Liver (tissue), 9 donors: Measurements from ENCODE around the gene CTNNA2. TPM values are rescaled to one million over a fixed set of nuclear protein-coding genes. Genes with fewer than 3 reads are reported as not detected.

Source experiments
- DNase-seq: peaks from one replicate; pipeline ENCODE4 v3.0.0-alpha.2; 2017; ENCODE audit warnings: low spot score
- H3K27ac ChIP-seq, 2 donors: one replicate each; pipeline ENCODE4 v1.7.0; 2013; ENCODE audit warnings: inconsistent platforms in 2 of 2, low read length in 2 of 2, control low read depth in 1 of 2, low read depth in 1 of 2, mild to moderate bottlenecking in 1 of 2
- H3K27me3 ChIP-seq, 4 donors: one replicate each; pipeline versions ENCODE4 v1.6.1 to v1.7.0; 2013; ENCODE audit warnings: low read length in 3 of 4, inconsistent platforms in 1 of 4, mild to moderate bottlenecking in 1 of 4, moderate library complexity in 1 of 4; ENCODE audit not compliant: control insufficient read depth in 4 of 4, insufficient read depth in 4 of 4
- H3K36me3 ChIP-seq, 4 donors: one replicate each; pipeline versions ENCODE4 v1.6.1 to v1.7.0; 2013; ENCODE audit warnings: low read length in 3 of 4, mild to moderate bottlenecking in 3 of 4, low read depth in 1 of 4, moderate library complexity in 1 of 4; ENCODE audit not compliant: control insufficient read depth in 4 of 4, insufficient read depth in 3 of 4
- H3K4me1 ChIP-seq, 4 donors: one replicate each; pipeline versions ENCODE4 v1.6.1 to v1.7.0; 2013; ENCODE audit warnings: low read length in 3 of 4, mild to moderate bottlenecking in 3 of 4, moderate library complexity in 1 of 4; ENCODE audit not compliant: control insufficient read depth in 4 of 4, insufficient read depth in 4 of 4
- H3K4me3 ChIP-seq, 3 donors: one replicate each; pipeline versions ENCODE4 v1.6.1 to v1.7.0; 2013; ENCODE audit warnings: low read length in 3 of 3, control low read depth in 1 of 3, low read depth in 1 of 3, mild to moderate bottlenecking in 1 of 3
- H3K9ac ChIP-seq, 2 donors: one replicate each; pipeline ENCODE4 v1.7.0; 2013; ENCODE audit warnings: low read length in 2 of 2, mild to moderate bottlenecking in 2 of 2, moderate library complexity in 2 of 2, control low read depth in 1 of 2, low read depth in 1 of 2
- H3K9me3 ChIP-seq, 4 donors: one replicate each; pipeline versions ENCODE4 v1.6.1 to v1.7.0; 2013; ENCODE audit warnings: low read length in 3 of 4; ENCODE audit not compliant: control insufficient read depth in 4 of 4
- EGR1 ChIP-seq, 2 donors: IDR thresholded peaks; 2 replicates each; pipeline ENCODE4 v1.6.1; 2016 to 2018; ENCODE audit warnings: antibody characterized with exemption in 2 of 2, low read depth in 2 of 2
- FOXA1 ChIP-seq: IDR thresholded peaks from 2 replicates; pipeline ENCODE4 v1.6.1; 2016; ENCODE audit warnings: antibody characterized with exemption
- FOXA2 ChIP-seq: IDR thresholded peaks from 2 replicates; pipeline ENCODE4 v1.6.1; 2016; ENCODE audit warnings: antibody characterized with exemption
- GABPA ChIP-seq, 2 donors: IDR thresholded peaks in 1 of 2; conservative IDR thresholded peaks in 1 of 2; 2 replicates each; pipeline ENCODE4 v1.6.1; 2016; ENCODE audit warnings: antibody characterized with exemption in 2 of 2, mild to moderate bottlenecking in 1 of 2, moderate library complexity in 1 of 2
- HNF4A ChIP-seq, 2 donors: conservative IDR thresholded peaks; 2 replicates each; pipeline ENCODE4 v1.6.1; 2016; ENCODE audit warnings: antibody characterized with exemption in 2 of 2, mild to moderate bottlenecking in 2 of 2
- HNF4G ChIP-seq: IDR thresholded peaks from 2 replicates; pipeline ENCODE4 v1.6.1; 2016; ENCODE audit warnings: antibody characterized with exemption
- JUND ChIP-seq, 2 donors: IDR thresholded peaks; 2 replicates each; pipeline ENCODE4 v1.6.1; 2016; ENCODE audit warnings: antibody characterized with exemption in 2 of 2
- NR2F2 ChIP-seq: IDR thresholded peaks from 2 replicates; pipeline ENCODE4 v1.6.1; 2016; ENCODE audit warnings: antibody characterized with exemption
- RAD21 ChIP-seq, 2 donors: IDR thresholded peaks; 2 replicates each; pipeline ENCODE4 v1.6.1; 2016; ENCODE audit warnings: antibody characterized with exemption in 2 of 2, mild to moderate bottlenecking in 2 of 2
- RXRA ChIP-seq, 2 donors: IDR thresholded peaks; 2 replicates each; pipeline ENCODE4 v1.6.1; 2017 to 2018; ENCODE audit warnings: antibody characterized with exemption in 2 of 2, mild to moderate bottlenecking in 1 of 2
- SP1 ChIP-seq: IDR thresholded peaks from 2 replicates; pipeline ENCODE4 v1.6.1; 2018; ENCODE audit warnings: antibody characterized with exemption, mild to moderate bottlenecking
- TAF1 ChIP-seq: conservative IDR thresholded peaks from 2 replicates; pipeline ENCODE4 v1.6.1; 2016; ENCODE audit warnings: antibody characterized with exemption, mild to moderate bottlenecking
- YY1 ChIP-seq: IDR thresholded peaks from 2 replicates; pipeline ENCODE4 v1.6.1; 2016; ENCODE audit warnings: antibody characterized with exemption, mild to moderate bottlenecking
- WGBS: extraction: QIAGEN DNeasy Blood & Tissue Kit; methylation state at CpG from one replicate; pipeline ENCODE4 v1.1.7; 2013; 5-methylcytosine and 5-hydroxymethylcytosine counted together
- polyA plus RNA-seq, 2 donors: library from polyadenylated mRNA; stranded (reverse) in 1 of 2; unstranded in 1 of 2; fragments of 200-250 nt in 1 of 2; fragments of >200 nt in 1 of 2; fragmentation: Nextera tagmentation in 1 of 2; extraction: Ambion mirVana in 1 of 2; gene quantifications; one replicate each; pipeline versions ENCODE4 v1.2.1 to v1.2.3, GENCODE V29; 2013 to 2015
- total RNA-seq, 2 donors: library from RNA; depleted of rRNA; stranded (reverse); fragments of >200 nt; gene quantifications; one replicate each; pipeline ENCODE4 v1.2.3, GENCODE V29; 2014
- TF ChIP-seq, protein P1 (sequence below): IDR thresholded peaks from 2 replicates; pipeline ENCODE4 v1.6.1; 2016; ENCODE audit warnings: antibody characterized with exemption
- TF ChIP-seq, protein P2 (sequence below): IDR thresholded peaks from 2 replicates; pipeline ENCODE4 v1.6.1; 2016; ENCODE audit warnings: antibody characterized with exemption, mild to moderate bottlenecking
- TF ChIP-seq, protein P3 (sequence below): fragments of 150-350 bp; IDR thresholded peaks from 2 replicates; pipeline ENCODE4 v1.5.1; 2017; ENCODE audit warnings: improper control_type of control experiment, low read depth, low read length; ENCODE audit not compliant: missing input control
- TF ChIP-seq, protein P4 (sequence below): IDR thresholded peaks from 2 replicates; pipeline ENCODE4 v1.6.1; 2016; ENCODE audit warnings: antibody characterized with exemption
- TF ChIP-seq, protein P5 (sequence below): IDR thresholded peaks from 2 replicates; pipeline ENCODE4 v1.6.1; 2016; ENCODE audit warnings: antibody characterized with exemption
- donor health status: healthy.
- donor health status: healthy.
- donor health status: healthy.
- donor health status: healthy.
- donor health status: healthy.

The CTNNA2 gene
- total and polyA plus RNA-seq, 4 donors, result 0.05 TPM; not detected in 3

DNA sequence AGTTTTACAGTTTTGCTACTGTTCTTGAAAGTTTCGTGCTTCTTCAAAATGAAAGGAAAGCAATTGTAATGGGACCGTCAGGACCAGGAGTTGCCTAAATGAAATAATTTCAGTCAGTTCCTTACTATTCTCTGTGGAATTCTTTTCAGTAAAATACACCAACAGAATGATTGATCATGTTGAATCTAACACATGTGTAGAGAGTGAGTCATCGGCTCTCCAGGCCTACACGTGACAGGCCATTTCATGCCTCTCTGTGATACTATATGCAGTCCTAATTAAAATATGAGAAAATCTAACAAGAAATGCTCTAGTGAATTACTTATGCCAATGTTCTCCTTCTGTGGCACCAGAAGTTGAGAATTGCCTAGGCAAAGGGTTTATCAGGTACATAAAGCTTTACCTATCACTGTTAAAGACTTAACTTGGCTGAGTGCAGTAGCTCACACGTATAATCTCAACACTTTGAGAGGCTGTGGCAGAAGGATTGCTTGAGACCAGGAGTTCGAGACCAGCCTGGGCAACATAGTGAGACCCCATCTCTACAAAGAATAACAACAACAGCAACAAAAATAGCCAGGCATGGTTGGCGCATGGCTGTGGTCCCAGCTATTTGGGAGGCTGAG, 592.3 kb downstream of the CTNNA2 start:
- H3K36me3 ChIP-seq, result no peaks in the 10 kb centered on the region
- DNase-seq, result no peak
- H3K4me1 ChIP-seq, result no peaks in the 10 kb centered on the region
- TF ChIP-seq EGR1 (IDR thresholded peaks at IDR 0.05; ENCODE audit: low read depth in 2 of 2) (no peak), RXRA (IDR thresholded peaks at IDR 0.05) (no peak), GABPA (IDR thresholded peaks at IDR 0.05 in 1 of 2, conservative IDR thresholded peaks at IDR 0.05 in 1 of 2) (no peak), HNF4G (no peak), FOXA2 (no peak), FOXA1 (no peak), TAF1 (no peak), RAD21 (IDR thresholded peaks at IDR 0.05) (no peak), HNF4A (conservative IDR thresholded peaks at IDR 0.05) (no peak), SP1 (no peak), YY1 (no peak)
- TF ChIP-seq, protein P1, sequence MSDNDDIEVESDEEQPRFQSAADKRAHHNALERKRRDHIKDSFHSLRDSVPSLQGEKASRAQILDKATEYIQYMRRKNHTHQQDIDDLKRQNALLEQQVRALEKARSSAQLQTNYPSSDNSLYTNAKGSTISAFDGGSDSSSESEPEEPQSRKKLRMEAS, result no peak
- TF ChIP-seq, protein P2, sequence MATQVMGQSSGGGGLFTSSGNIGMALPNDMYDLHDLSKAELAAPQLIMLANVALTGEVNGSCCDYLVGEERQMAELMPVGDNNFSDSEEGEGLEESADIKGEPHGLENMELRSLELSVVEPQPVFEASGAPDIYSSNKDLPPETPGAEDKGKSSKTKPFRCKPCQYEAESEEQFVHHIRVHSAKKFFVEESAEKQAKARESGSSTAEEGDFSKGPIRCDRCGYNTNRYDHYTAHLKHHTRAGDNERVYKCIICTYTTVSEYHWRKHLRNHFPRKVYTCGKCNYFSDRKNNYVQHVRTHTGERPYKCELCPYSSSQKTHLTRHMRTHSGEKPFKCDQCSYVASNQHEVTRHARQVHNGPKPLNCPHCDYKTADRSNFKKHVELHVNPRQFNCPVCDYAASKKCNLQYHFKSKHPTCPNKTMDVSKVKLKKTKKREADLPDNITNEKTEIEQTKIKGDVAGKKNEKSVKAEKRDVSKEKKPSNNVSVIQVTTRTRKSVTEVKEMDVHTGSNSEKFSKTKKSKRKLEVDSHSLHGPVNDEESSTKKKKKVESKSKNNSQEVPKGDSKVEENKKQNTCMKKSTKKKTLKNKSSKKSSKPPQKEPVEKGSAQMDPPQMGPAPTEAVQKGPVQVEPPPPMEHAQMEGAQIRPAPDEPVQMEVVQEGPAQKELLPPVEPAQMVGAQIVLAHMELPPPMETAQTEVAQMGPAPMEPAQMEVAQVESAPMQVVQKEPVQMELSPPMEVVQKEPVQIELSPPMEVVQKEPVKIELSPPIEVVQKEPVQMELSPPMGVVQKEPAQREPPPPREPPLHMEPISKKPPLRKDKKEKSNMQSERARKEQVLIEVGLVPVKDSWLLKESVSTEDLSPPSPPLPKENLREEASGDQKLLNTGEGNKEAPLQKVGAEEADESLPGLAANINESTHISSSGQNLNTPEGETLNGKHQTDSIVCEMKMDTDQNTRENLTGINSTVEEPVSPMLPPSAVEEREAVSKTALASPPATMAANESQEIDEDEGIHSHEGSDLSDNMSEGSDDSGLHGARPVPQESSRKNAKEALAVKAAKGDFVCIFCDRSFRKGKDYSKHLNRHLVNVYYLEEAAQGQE, result no peak
- TF ChIP-seq, protein P3, sequence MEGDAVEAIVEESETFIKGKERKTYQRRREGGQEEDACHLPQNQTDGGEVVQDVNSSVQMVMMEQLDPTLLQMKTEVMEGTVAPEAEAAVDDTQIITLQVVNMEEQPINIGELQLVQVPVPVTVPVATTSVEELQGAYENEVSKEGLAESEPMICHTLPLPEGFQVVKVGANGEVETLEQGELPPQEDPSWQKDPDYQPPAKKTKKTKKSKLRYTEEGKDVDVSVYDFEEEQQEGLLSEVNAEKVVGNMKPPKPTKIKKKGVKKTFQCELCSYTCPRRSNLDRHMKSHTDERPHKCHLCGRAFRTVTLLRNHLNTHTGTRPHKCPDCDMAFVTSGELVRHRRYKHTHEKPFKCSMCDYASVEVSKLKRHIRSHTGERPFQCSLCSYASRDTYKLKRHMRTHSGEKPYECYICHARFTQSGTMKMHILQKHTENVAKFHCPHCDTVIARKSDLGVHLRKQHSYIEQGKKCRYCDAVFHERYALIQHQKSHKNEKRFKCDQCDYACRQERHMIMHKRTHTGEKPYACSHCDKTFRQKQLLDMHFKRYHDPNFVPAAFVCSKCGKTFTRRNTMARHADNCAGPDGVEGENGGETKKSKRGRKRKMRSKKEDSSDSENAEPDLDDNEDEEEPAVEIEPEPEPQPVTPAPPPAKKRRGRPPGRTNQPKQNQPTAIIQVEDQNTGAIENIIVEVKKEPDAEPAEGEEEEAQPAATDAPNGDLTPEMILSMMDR, result no peak
- TF ChIP-seq, protein P4, sequence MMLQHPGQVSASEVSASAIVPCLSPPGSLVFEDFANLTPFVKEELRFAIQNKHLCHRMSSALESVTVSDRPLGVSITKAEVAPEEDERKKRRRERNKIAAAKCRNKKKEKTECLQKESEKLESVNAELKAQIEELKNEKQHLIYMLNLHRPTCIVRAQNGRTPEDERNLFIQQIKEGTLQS, result no peak
- no peaks in the 10 kb centered on the region for H3K9me3 ChIP-seq
- no peak overlapping the region for H3K27ac ChIP-seq
- H3K4me3 ChIP-seq, result no peak overlapping the region
- H3K27me3 ChIP-seq, result peaks cover 0 to 4% (median 0%) of the 10 kb centered on the region in 4 donors
- 77% methylated on average over 7 of the region's 7 CpGs for WGBS
- H3K9ac ChIP-seq, result no peak overlapping the region

DNA sequence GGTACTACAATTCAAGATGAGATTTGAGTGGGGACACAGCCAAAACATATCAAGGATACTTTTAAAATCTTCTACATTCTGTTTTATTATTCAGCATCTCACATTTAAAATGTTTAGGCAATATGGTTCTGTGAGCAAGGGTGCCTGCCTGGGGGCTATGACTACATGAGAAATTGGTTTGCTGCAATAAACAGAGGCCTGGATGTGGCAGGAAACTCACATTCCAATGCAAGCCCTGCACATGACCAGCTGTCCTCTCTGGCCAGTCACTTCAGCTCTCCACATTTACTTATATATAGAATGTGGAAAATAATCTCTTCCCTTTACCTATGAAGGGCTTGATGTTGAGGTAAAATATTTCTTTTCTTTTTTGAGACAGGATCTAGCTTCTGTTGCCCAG, 598.3 kb downstream of the CTNNA2 start:
- no peak for DNase-seq
- Histone ChIP-seq H3K27ac (no peak overlapping the region), H3K36me3 (no peaks in the 10 kb centered on the region), H3K9ac (no peak overlapping the region), H3K27me3 (no peaks in the 10 kb centered on the region), H3K4me3 (no peak overlapping the region), H3K4me1 (no peaks in the 10 kb centered on the region), H3K9me3 (no peaks in the 10 kb centered on the region)
- no peak for TF ChIP-seq RAD21 (IDR thresholded peaks at IDR 0.05)
- TF ChIP-seq, protein P5, sequence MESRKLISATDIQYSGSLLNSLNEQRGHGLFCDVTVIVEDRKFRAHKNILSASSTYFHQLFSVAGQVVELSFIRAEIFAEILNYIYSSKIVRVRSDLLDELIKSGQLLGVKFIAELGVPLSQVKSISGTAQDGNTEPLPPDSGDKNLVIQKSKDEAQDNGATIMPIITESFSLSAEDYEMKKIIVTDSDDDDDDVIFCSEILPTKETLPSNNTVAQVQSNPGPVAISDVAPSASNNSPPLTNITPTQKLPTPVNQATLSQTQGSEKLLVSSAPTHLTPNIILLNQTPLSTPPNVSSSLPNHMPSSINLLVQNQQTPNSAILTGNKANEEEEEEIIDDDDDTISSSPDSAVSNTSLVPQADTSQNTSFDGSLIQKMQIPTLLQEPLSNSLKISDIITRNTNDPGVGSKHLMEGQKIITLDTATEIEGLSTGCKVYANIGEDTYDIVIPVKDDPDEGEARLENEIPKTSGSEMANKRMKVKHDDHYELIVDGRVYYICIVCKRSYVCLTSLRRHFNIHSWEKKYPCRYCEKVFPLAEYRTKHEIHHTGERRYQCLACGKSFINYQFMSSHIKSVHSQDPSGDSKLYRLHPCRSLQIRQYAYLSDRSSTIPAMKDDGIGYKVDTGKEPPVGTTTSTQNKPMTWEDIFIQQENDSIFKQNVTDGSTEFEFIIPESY, result no peak
- TF ChIP-seq HNF4G, result no peak
- TF ChIP-seq, protein P1, result no peak
- TF ChIP-seq JUND (IDR thresholded peaks at IDR 0.05), result no peak
- TF ChIP-seq, protein P2, result no peak
- no peak for TF ChIP-seq GABPA (IDR thresholded peaks at IDR 0.05 in 1 of 2, conservative IDR thresholded peaks at IDR 0.05 in 1 of 2)
- TF ChIP-seq SP1, result no peak
- no peak for TF ChIP-seq EGR1 (IDR thresholded peaks at IDR 0.05; ENCODE audit: low read depth in 2 of 2)
- TF ChIP-seq HNF4A (conservative IDR thresholded peaks at IDR 0.05), result no peak
- TF ChIP-seq NR2F2, result no peak
- TF ChIP-seq TAF1, result no peak
- no peak for TF ChIP-seq YY1
